ENCODE data around the gene OR7G1.

OR7G1 gene

GRCh38 chr19:9115307-9115813, at the start of gene OR7G1:
OR7G1 (minus strand) TSS chr19:9115763; CDS start chr19:9115763, 0 bp downstream.
- no peak for DNase-seq (ENCODE audit: extremely low read depth in 1 of 2, low read depth in 1 of 2)

GRCh38 chr19:9165261-9165660, 49.7 kb upstream of the OR7G1 start:
- no peak for DNase-seq (ENCODE audit: extremely low read depth in 1 of 2, low read depth in 1 of 2)

- DNase-seq (ENCODE audit: extremely low read depth in 1 of 2, low read depth in 1 of 2), result no peak
Measured at GRCh38 chr19:9161427-9161826, 45.9 kb upstream of the OR7G1 start.

GRCh38 chr19:9159891-9160290, 44.3 kb upstream of the OR7G1 start:
- no peak for DNase-seq (ENCODE audit: extremely low read depth in 1 of 2, low read depth in 1 of 2)

GRCh38 chr19:9156304-9156703, 40.7 kb upstream of the OR7G1 start:
- no peak for DNase-seq (ENCODE audit: extremely low read depth in 1 of 2, low read depth in 1 of 2)

- no peak for DNase-seq (ENCODE audit: extremely low read depth in 1 of 2, low read depth in 1 of 2)
Measured at GRCh38 chr19:9155591-9155990, 40.0 kb upstream of the OR7G1 start.

- DNase-seq (ENCODE audit: extremely low read depth in 1 of 2, low read depth in 1 of 2), result no peak
Measured at GRCh38 chr19:9151367-9151766, 35.8 kb upstream of the OR7G1 start.

GRCh38 chr19:9150650-9151049, 35.1 kb upstream of the OR7G1 start:
- DNase-seq (ENCODE audit: extremely low read depth in 1 of 2, low read depth in 1 of 2), result no peak

- no peak for DNase-seq (ENCODE audit: extremely low read depth in 1 of 2, low read depth in 1 of 2)
Measured at GRCh38 chr19:9149997-9150396, 34.4 kb upstream of the OR7G1 start.

- DNase-seq (ENCODE audit: extremely low read depth in 1 of 2, low read depth in 1 of 2), result no peak
Measured at GRCh38 chr19:9148697-9149096, 33.1 kb upstream of the OR7G1 start.

- no peak for DNase-seq (ENCODE audit: extremely low read depth in 1 of 2, low read depth in 1 of 2)
Measured at GRCh38 chr19:9146882-9147281, 31.3 kb upstream of the OR7G1 start.

- no peak for DNase-seq (ENCODE audit: extremely low read depth in 1 of 2, low read depth in 1 of 2)
Measured at GRCh38 chr19:9144920-9145319, 29.4 kb upstream of the OR7G1 start.

- DNase-seq (ENCODE audit: extremely low read depth in 1 of 2, low read depth in 1 of 2), result peak; percentile 78 to 80
Measured at GRCh38 chr19:9140159-9140874, 24.8 kb upstream of the OR7G1 start, which contains the start of gene ZNF317. ZNF317 (plus strand) TSS chr19:9140397; CDS start chr19:9156017, 15,620 bp downstream.

- no peak for DNase-seq (ENCODE audit: extremely low read depth in 1 of 2, low read depth in 1 of 2)
Measured at GRCh38 chr19:9139609-9140158, 24.1 kb upstream of the OR7G1 start.

- no peak for DNase-seq (ENCODE audit: extremely low read depth in 1 of 2, low read depth in 1 of 2)
Measured at GRCh38 chr19:9132422-9132821, 16.9 kb upstream of the OR7G1 start.

- no peak for DNase-seq (ENCODE audit: extremely low read depth in 1 of 2, low read depth in 1 of 2)
Measured at GRCh38 chr19:9130965-9131364, 15.4 kb upstream of the OR7G1 start.

GRCh38 chr19:9128171-9128570, 12.6 kb upstream of the OR7G1 start:
- DNase-seq (ENCODE audit: extremely low read depth in 1 of 2, low read depth in 1 of 2), result no peak

GRCh38 chr19:9126900-9127405, 11.4 kb upstream of the OR7G1 start, which contains the start of gene OR7G3:
OR7G3 (minus strand) TSS chr19:9126950; CDS start chr19:9126950, 0 bp downstream.
- DNase-seq (ENCODE audit: extremely low read depth in 1 of 2, low read depth in 1 of 2), result no peak

GRCh38 chr19:9116547-9116946, 984 bp upstream of the OR7G1 start:
- no peak for DNase-seq (ENCODE audit: extremely low read depth in 1 of 2, low read depth in 1 of 2)

GRCh38 chr19:9109959-9110358, 5.6 kb downstream of the OR7G1 start:
- no peak for DNase-seq (ENCODE audit: extremely low read depth in 1 of 2, low read depth in 1 of 2)

- DNase-seq (ENCODE audit: extremely low read depth in 1 of 2, low read depth in 1 of 2), result no peak
Measured at GRCh38 chr19:9107375-9107774, 8.2 kb downstream of the OR7G1 start, which contains the start of gene OR7G2. OR7G2 (minus strand) TSS chr19:9107475; CDS start chr19:9103243, 4,232 bp downstream.

GRCh38 chr19:9086761-9087160, 28.8 kb downstream of the OR7G1 start, which contains the start of gene OR1M1:
OR1M1 (plus strand) TSS chr19:9087061; CDS start chr19:9093245, 6,184 bp downstream.
- no peak for DNase-seq (ENCODE audit: extremely low read depth in 1 of 2, low read depth in 1 of 2)

Data from activated CD8-positive, alpha-beta memory T cell treated with anti-CD3 and anti-CD28 coated beads for 1 hour (primary cell).